SK-N-SH (cell line): ENCODE data around the gene TRPM8. TPM values are rescaled to one million over a fixed set of nuclear protein-coding genes. Genes with fewer than 3 reads are reported as not detected.

ENCODE experiments used
- CTCF ChIA-PET: fragments of 300-600, 350-600 bp; formaldehyde crosslinking; extraction: SDS; loops from one replicate; lab custom pipeline; 2021; lab: Yijun Ruan, JAX
- POLR2A ChIA-PET: fragments of 350-600 bp; sonication (Branson Sonifier 250); formaldehyde crosslinking; extraction: SDS; loops from one replicate; lab custom pipeline; 2020; ENCODE audit warnings: antibody characterized with exemption, inconsistent platforms; lab: Yijun Ruan, JAX
- DNase-seq: peaks from one replicate; pipeline ENCODE4 v3.0.0; 2012
- H2AFZ ChIP-seq: fragments of 200-600 bp; sonication (generic); 2 replicates; pipeline ENCODE4 v1.8.1; 2016; ENCODE audit warnings: antibody characterized with exemption, mild to moderate bottlenecking, low read depth
- H3F3A ChIP-seq: fragments of 200-600 bp; sonication (generic); replicated peaks from 2 replicates; pipeline ENCODE3; 2016; ENCODE audit warnings: antibody characterized with exemption, mild to moderate bottlenecking; ENCODE audit not compliant: insufficient read depth
- H3K27ac ChIP-seq, 2 experiments: fragments of 200-500 bp in 1 of 2; fragments of 200-600 bp in 1 of 2; sonication (Bioruptor generic) in 1 of 2; sonication (generic), shearing (Covaris generic) in 1 of 2; 2 replicates each; pipeline versions ENCODE4 v1.5.1 to v1.6.1; 2014 to 2016; ENCODE audit warnings: low read depth in 2 of 2, inconsistent platforms in 1 of 2, low read length in 1 of 2, mild to moderate bottlenecking in 1 of 2, mixed read lengths in 1 of 2
- H3K27me3 ChIP-seq: fragments of 200-600 bp; sonication (generic), shearing (Covaris generic); 2 replicates; pipeline ENCODE4 v1.6.1; 2016; ENCODE audit warnings: mixed run types; ENCODE audit not compliant: insufficient read depth
- H3K36me3 ChIP-seq, 2 experiments: fragments of 200-500 bp in 1 of 2; fragments of 200-600 bp in 1 of 2; sonication (Bioruptor generic) in 1 of 2; sonication (generic) in 1 of 2; replicated peaks in 1 of 2; 2 replicates each; pipeline versions ENCODE3 to v1.5.1; 2014 to 2016; ENCODE audit warnings: low read length in 1 of 2, mild to moderate bottlenecking in 1 of 2; ENCODE audit not compliant: insufficient read depth in 2 of 2, control insufficient read depth in 1 of 2
- H3K4me1 ChIP-seq, 2 experiments: fragments of 200-500 bp in 1 of 2; fragments of 200-600 bp in 1 of 2; sonication (Bioruptor generic) in 1 of 2; sonication (generic), shearing (Covaris generic) in 1 of 2; 2 replicates each; pipeline versions ENCODE4 v1.5.1 to v1.6.1; 2014 to 2016; ENCODE audit warnings: low read depth in 1 of 2, low read length in 1 of 2, mixed run types in 1 of 2; ENCODE audit not compliant: insufficient read depth in 2 of 2, control insufficient read depth in 1 of 2
- H3K4me2 ChIP-seq: fragments of 200-600 bp; sonication (generic), shearing (Covaris generic); 2 replicates; pipeline ENCODE4 v1.6.1; 2017; ENCODE audit warnings: mixed run types
- H3K4me3 ChIP-seq, 2 experiments: fragments of 200-500 bp in 1 of 2; fragments of 200-600 bp in 1 of 2; sonication (Bioruptor generic) in 1 of 2; sonication (generic), shearing (Covaris generic) in 1 of 2; 2 replicates each; pipeline versions ENCODE4 v1.5.1 to v1.8.1; 2014 to 2016; ENCODE audit warnings: low read depth in 2 of 2, inconsistent platforms in 1 of 2, low read length in 1 of 2, mild to moderate bottlenecking in 1 of 2, mixed read lengths in 1 of 2, moderate library complexity in 1 of 2
- H3K79me2 ChIP-seq: fragments of 200-600 bp; sonication (generic); 2 replicates; pipeline ENCODE4 v1.8.1; 2017; ENCODE audit warnings: mild to moderate bottlenecking; ENCODE audit not compliant: insufficient read depth
- H3K9ac ChIP-seq: fragments of 200-600 bp; sonication (generic); 2 replicates; pipeline ENCODE4 v1.6.1; 2017; ENCODE audit warnings: mixed run types
- H3K9me2 ChIP-seq: fragments of 200-600 bp; sonication (generic); 2 replicates; pipeline ENCODE4 v1.6.1; 2017; ENCODE audit warnings: mixed run types
- H3K9me3 ChIP-seq: fragments of 200-600 bp; sonication (generic); 2 replicates; pipeline ENCODE4 v1.6.1; 2017; ENCODE audit warnings: mixed run types, mild to moderate bottlenecking, moderate library complexity
- H4K20me1 ChIP-seq: fragments of 200-600 bp; sonication (generic); 2 replicates; pipeline ENCODE4 v1.6.1; 2017; ENCODE audit warnings: mild to moderate bottlenecking, mixed run types; ENCODE audit not compliant: insufficient read depth
- CHD2 ChIP-seq: fragments of 150-350 bp; IDR thresholded peaks from 2 replicates; pipeline ENCODE4 v1.6.1; 2018; ENCODE audit warnings: low read length; ENCODE audit not compliant: partially characterized antibody
- ELF1 ChIP-seq: IDR thresholded peaks from 2 replicates; pipeline ENCODE4 v1.4.0; 2012
- EP300 ChIP-seq, 2 experiments: IDR thresholded peaks; 2 replicates each; pipeline versions ENCODE4 v1.4.0 to v1.6.1; 2012; ENCODE audit warnings: borderline replicate concordance in 1 of 2, low read depth in 1 of 2, low read length in 1 of 2
- FOXJ3 ChIP-seq: sonication (generic); formaldehyde crosslinking; IDR thresholded peaks from 2 replicates; pipeline ENCODE4 v1.5.1; 2020; ENCODE audit warnings: mild to moderate bottlenecking, missing genetic modification reagents
- GABPA ChIP-seq: IDR thresholded peaks from 2 replicates; pipeline ENCODE4 v1.4.0; 2012; ENCODE audit warnings: low read depth, mild to moderate bottlenecking
- PBX3 ChIP-seq: IDR thresholded peaks from 2 replicates; pipeline ENCODE4; 2012
- POLR2AphosphoS5 ChIP-seq: IDR thresholded peaks from 2 replicates; pipeline ENCODE4 v1.6.1; 2012; ENCODE audit warnings: low read depth, low read length
- RAD21 ChIP-seq: IDR thresholded peaks from 2 replicates; pipeline ENCODE4 v1.6.1; 2012; ENCODE audit warnings: mild to moderate bottlenecking, low read length
- RCOR1 ChIP-seq: fragments of 150-350 bp; IDR thresholded peaks from 2 replicates; pipeline ENCODE4 v1.6.1; 2017; ENCODE audit warnings: antibody characterized with exemption, low read length
- RFX5 ChIP-seq: IDR thresholded peaks from 2 replicates; pipeline ENCODE4 v1.6.1; 2012; ENCODE audit warnings: mild to moderate bottlenecking, improper control_type of control experiment, low read length
- RXRA ChIP-seq: IDR thresholded peaks from 2 replicates; pipeline ENCODE4 v1.4.0; 2012; ENCODE audit warnings: low read depth, mild to moderate bottlenecking, borderline replicate concordance
- SIN3A ChIP-seq: IDR thresholded peaks from 2 replicates; pipeline ENCODE4 v1.6.1; 2012; ENCODE audit warnings: low read depth, mild to moderate bottlenecking, low read length, moderate library complexity, borderline replicate concordance
- SMC3 ChIP-seq: IDR thresholded peaks from 2 replicates; pipeline ENCODE4 v1.6.1; 2012; ENCODE audit warnings: low read depth, low read length, improper control_type of control experiment
- YY1 ChIP-seq: IDR thresholded peaks from 2 replicates; pipeline ENCODE4 v1.4.0; 2012; ENCODE audit warnings: low read depth, mild to moderate bottlenecking
- WGBS: methylation state at CpG from one replicate; pipeline ENCODE4 v1.1.6; 2017; ENCODE audit warnings: low lambda C conversion rate; 5-methylcytosine and 5-hydroxymethylcytosine counted together
- polyA plus RNA-seq, 3 experiments: library from polyadenylated mRNA; depleted of rRNA; stranded (reverse); fragments of >200 nt; gene quantifications; 2 replicates each; pipeline ENCODE4 v1.2.3, GENCODE V29; 2012
- TF ChIP-seq, protein P1 (sequence below): IDR thresholded peaks from 2 replicates; pipeline ENCODE4 v1.4.0; 2012; ENCODE audit warnings: low read depth, borderline replicate concordance
- TF ChIP-seq, protein P2 (sequence below): IDR thresholded peaks from 2 replicates; pipeline ENCODE4 v1.6.1; 2012; ENCODE audit warnings: mild to moderate bottlenecking, low read depth, low read length, moderate library complexity

TRPM8 gene
- polyA plus RNA-seq, 1 of the 3 experiments (the other 2 are of a cell fraction): 0.85 TPM

- Histone ChIP-seq H3K79me2 (no peaks in the 10 kb centered on the region), H3K9me3 (no peaks in the 10 kb centered on the region), H2AFZ (no peak overlapping the region), H3K4me3 (no peak overlapping the region), H3K4me1 (no peaks in the 10 kb centered on the region), H3F3A (no peaks in the 10 kb centered on the region), H3K4me2 (no peak overlapping the region), H4K20me1 (no peaks in the 10 kb centered on the region), H3K27ac (no peak overlapping the region), H3K27me3 (no peaks in the 10 kb centered on the region; the same call in 1 of the 2 replicates), H3K9me2 (no peaks in the 10 kb centered on the region), H3K9ac (no peak overlapping the region), H3K36me3 (no peaks in the 10 kb centered on the region)
- WGBS: 29% methylated on average over 4 of the region's 4 CpGs
- no peak for DNase-seq
- POLR2A ChIA-PET: no interaction called here
- CTCF ChIA-PET: interaction anchor here (1.3 kb wide), 1 partner anchor 19 kb away, joined by 3 read pairs; no protein-coding TSS in a partner anchor
- TF ChIP-seq YY1 (no peak), RAD21 (no peak), RXRA (no peak), RFX5 (no peak), FOXJ3 (CRISPR knock-in tag) (no peak), EP300 (IDR thresholded peaks at IDR 0.05; ENCODE audit: borderline replicate concordance in 1 of 2, low read depth in 1 of 2, low read length in 1 of 2) (no peak), POLR2AphosphoS5 (no peak), CHD2 (no peak), ELF1 (no peak), RCOR1 (no peak), SMC3 (no peak), GABPA (no peak), SIN3A (no peak), PBX3 (no peak)
- TF ChIP-seq, protein P1, sequence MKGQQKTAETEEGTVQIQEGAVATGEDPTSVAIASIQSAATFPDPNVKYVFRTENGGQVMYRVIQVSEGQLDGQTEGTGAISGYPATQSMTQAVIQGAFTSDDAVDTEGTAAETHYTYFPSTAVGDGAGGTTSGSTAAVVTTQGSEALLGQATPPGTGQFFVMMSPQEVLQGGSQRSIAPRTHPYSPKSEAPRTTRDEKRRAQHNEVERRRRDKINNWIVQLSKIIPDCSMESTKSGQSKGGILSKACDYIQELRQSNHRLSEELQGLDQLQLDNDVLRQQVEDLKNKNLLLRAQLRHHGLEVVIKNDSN: no peak
- TF ChIP-seq, protein P2, sequence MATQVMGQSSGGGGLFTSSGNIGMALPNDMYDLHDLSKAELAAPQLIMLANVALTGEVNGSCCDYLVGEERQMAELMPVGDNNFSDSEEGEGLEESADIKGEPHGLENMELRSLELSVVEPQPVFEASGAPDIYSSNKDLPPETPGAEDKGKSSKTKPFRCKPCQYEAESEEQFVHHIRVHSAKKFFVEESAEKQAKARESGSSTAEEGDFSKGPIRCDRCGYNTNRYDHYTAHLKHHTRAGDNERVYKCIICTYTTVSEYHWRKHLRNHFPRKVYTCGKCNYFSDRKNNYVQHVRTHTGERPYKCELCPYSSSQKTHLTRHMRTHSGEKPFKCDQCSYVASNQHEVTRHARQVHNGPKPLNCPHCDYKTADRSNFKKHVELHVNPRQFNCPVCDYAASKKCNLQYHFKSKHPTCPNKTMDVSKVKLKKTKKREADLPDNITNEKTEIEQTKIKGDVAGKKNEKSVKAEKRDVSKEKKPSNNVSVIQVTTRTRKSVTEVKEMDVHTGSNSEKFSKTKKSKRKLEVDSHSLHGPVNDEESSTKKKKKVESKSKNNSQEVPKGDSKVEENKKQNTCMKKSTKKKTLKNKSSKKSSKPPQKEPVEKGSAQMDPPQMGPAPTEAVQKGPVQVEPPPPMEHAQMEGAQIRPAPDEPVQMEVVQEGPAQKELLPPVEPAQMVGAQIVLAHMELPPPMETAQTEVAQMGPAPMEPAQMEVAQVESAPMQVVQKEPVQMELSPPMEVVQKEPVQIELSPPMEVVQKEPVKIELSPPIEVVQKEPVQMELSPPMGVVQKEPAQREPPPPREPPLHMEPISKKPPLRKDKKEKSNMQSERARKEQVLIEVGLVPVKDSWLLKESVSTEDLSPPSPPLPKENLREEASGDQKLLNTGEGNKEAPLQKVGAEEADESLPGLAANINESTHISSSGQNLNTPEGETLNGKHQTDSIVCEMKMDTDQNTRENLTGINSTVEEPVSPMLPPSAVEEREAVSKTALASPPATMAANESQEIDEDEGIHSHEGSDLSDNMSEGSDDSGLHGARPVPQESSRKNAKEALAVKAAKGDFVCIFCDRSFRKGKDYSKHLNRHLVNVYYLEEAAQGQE: no peak
Observed at GRCh38 chr2:233901367-233901766, 15.8 kb upstream of the TRPM8 start.
